ENCODE measurements around the gene CDHR2. TPM values are rescaled to one million over a fixed set of nuclear protein-coding genes. Genes with fewer than 3 reads are reported as not detected.

The CDHR2 gene
- total RNA-seq, 1 donor from 2014 or later = 0.45 TPM

GRCh38 chr5:176642675-176643490 is 93.7 kb downstream of the CDHR2 start:
- no peak overlapping the region for H3K27ac Mint-ChIP-seq
- H3K36me3 Mint-ChIP-seq = no peaks in the 10 kb centered on the region
- no peaks in the 10 kb centered on the region for H3K9me3 Mint-ChIP-seq
- TF ChIP-seq CTCF (IDR thresholded peaks at IDR 0.05; ENCODE audit: unreplicated experiment) = no peak
- H3K27me3 Mint-ChIP-seq (ENCODE audit: low read depth) = peaks cover 14% of the 10 kb centered on the region
- peaks cover 2% of the 10 kb centered on the region for H3K4me1 Mint-ChIP-seq
- DNase-seq (ENCODE audit: low spot score in 2 of 2, unreplicated experiment in 2 of 2) = no peak
- no peak overlapping the region for H3K4me3 Mint-ChIP-seq

GRCh38 chr5:176643491-176644219 is 94.5 kb downstream of the CDHR2 start:
- TF ChIP-seq CTCF (IDR thresholded peaks at IDR 0.05; ENCODE audit: unreplicated experiment) = no peak
- Mint-ChIP-seq H3K9me3 (no peaks in the 10 kb centered on the region), H3K4me1 (peaks cover 9% of the 10 kb centered on the region), H3K36me3 (no peaks in the 10 kb centered on the region), H3K27ac (no peak overlapping the region), H3K4me3 (no peak overlapping the region), H3K27me3 (ENCODE audit: low read depth) (peaks cover 9% of the 10 kb centered on the region)
- no peak for DNase-seq (ENCODE audit: low spot score in 2 of 2, unreplicated experiment in 2 of 2)

GRCh38 chr5:176644294-176644693 is 95.2 kb downstream of the CDHR2 start:
- H3K4me1 Mint-ChIP-seq = peaks cover 15% of the 10 kb centered on the region
- no peak for DNase-seq (ENCODE audit: low spot score in 2 of 2, unreplicated experiment in 2 of 2)
- no peaks in the 10 kb centered on the region for H3K9me3 Mint-ChIP-seq
- no peak overlapping the region for H3K4me3 Mint-ChIP-seq
- TF ChIP-seq CTCF (IDR thresholded peaks at IDR 0.05; ENCODE audit: unreplicated experiment) = no peak
- peaks cover 6% of the 10 kb centered on the region for H3K27me3 Mint-ChIP-seq (ENCODE audit: low read depth)
- no peak overlapping the region for H3K27ac Mint-ChIP-seq
- H3K36me3 Mint-ChIP-seq = no peaks in the 10 kb centered on the region

GRCh38 chr5:176644878-176645670 is 95.9 kb downstream of the CDHR2 start:
- TF ChIP-seq CTCF (IDR thresholded peaks at IDR 0.05; ENCODE audit: unreplicated experiment) = no peak
- DNase-seq (ENCODE audit: low spot score in 2 of 2, unreplicated experiment in 2 of 2) = no peak
- H3K27ac Mint-ChIP-seq = no peak overlapping the region
- no peaks in the 10 kb centered on the region for H3K9me3 Mint-ChIP-seq
- no peaks in the 10 kb centered on the region for H3K36me3 Mint-ChIP-seq
- peaks cover 15% of the 10 kb centered on the region for H3K4me1 Mint-ChIP-seq
- H3K27me3 Mint-ChIP-seq (ENCODE audit: low read depth) = peaks cover 6% of the 10 kb centered on the region
- H3K4me3 Mint-ChIP-seq = no peak overlapping the region

Small RNA genes within 50 kb of the gene (microRNA-seq; reads per million reads assigned to microRNA genes)
- gene MIR4281 = not detected

Other genes starting within 250 kb of the CDHR2 start
- 91.3 to 94.5 TPM (median 91.8 TPM) in 3 replicates for gene KIAA1191, start 187.6 kb upstream of the CDHR2 start, total RNA-seq
- 39.4 to 46.0 TPM (median 42.8 TPM) in 3 replicates for gene ARL10, start 183.9 kb upstream of the CDHR2 start, total RNA-seq
- 23.4 to 27.7 TPM (median 26.2 TPM) in 3 replicates for gene NOP16, start 160.7 kb upstream of the CDHR2 start, total RNA-seq
- gene HIGD2A, start 160.6 kb upstream of the CDHR2 start, total RNA-seq = 81.4 to 82.5 TPM (median 81.9 TPM) in 3 replicates
- 43.3 to 46.8 TPM (median 44.1 TPM) in 3 replicates for gene CLTB, start 132.8 kb upstream of the CDHR2 start, total RNA-seq
- 52.7 to 54.7 TPM (median 53.9 TPM) in 3 replicates for gene FAF2, start 101.0 kb upstream of the CDHR2 start, total RNA-seq
- gene RNF44, start 11.9 kb upstream of the CDHR2 start, total RNA-seq = 161 to 169 TPM (median 169 TPM) in 3 replicates
- 1.0 to 1.3 TPM (median 1.1 TPM) in 3 replicates for gene GPRIN1, start 60.8 kb downstream of the CDHR2 start, total RNA-seq
- gene SNCB, start 81.2 kb downstream of the CDHR2 start, total RNA-seq = not detected in 3 replicates
- gene EIF4E1B, start 81.3 kb downstream of the CDHR2 start, total RNA-seq = not detected in 3 replicates
- 47.3 to 51.1 TPM (median 47.3 TPM) in 3 replicates for gene TSPAN17, start 98.1 kb downstream of the CDHR2 start, total RNA-seq

Measured in mesothelial cell of epicardium (in vitro differentiated cells).